DOHH2 (cell line): Measurements from ENCODE around the gene ZNF580.

Experiments used
- EZH2phosphoT487 ChIP-seq: fragments of 200-600 bp; sonication (generic); IDR thresholded peaks from 2 replicates; pipeline ENCODE4 v1.6.1; 2017; ENCODE audit warnings: borderline replicate concordance, mild to moderate bottlenecking, antibody characterized with exemption, low read length, moderate library complexity, mixed read lengths
- TF ChIP-seq, protein P1 (sequence below): fragments of 200-600 bp; sonication (generic); IDR thresholded peaks from one replicate; pipeline ENCODE4 v1.5.1; 2014; ENCODE audit warnings: antibody characterized with exemption, mild to moderate bottlenecking, low read depth, low read length; ENCODE audit not compliant: poor library complexity, severe bottlenecking

DNA sequence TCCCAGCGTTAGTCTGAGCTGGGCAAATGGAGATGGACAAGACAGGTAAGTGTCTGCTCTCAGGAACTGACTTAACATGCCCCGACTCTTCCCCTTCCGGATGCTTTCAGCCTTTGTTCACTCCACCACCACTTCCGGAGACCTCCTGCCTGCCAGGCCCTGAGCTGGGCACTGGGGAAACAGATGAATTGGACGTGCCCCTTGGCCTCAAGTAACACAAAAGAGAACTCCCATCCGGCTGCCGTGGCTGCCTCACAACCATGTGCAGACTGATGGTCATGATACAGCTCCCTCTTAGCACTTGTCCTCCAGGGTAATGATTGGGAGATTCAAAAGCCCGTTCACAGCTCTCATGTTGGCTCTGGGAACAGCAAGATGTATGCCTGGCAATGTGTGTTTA is 23.4 kb upstream of the ZNF580 start:
- TF ChIP-seq, protein P1, sequence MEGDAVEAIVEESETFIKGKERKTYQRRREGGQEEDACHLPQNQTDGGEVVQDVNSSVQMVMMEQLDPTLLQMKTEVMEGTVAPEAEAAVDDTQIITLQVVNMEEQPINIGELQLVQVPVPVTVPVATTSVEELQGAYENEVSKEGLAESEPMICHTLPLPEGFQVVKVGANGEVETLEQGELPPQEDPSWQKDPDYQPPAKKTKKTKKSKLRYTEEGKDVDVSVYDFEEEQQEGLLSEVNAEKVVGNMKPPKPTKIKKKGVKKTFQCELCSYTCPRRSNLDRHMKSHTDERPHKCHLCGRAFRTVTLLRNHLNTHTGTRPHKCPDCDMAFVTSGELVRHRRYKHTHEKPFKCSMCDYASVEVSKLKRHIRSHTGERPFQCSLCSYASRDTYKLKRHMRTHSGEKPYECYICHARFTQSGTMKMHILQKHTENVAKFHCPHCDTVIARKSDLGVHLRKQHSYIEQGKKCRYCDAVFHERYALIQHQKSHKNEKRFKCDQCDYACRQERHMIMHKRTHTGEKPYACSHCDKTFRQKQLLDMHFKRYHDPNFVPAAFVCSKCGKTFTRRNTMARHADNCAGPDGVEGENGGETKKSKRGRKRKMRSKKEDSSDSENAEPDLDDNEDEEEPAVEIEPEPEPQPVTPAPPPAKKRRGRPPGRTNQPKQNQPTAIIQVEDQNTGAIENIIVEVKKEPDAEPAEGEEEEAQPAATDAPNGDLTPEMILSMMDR = no peak
- no peak for TF ChIP-seq EZH2phosphoT487
